Stimulated activated CD4-positive, alpha-beta T cell treated with anti-CD3 and anti-CD28 coated beads, Interleukin-4, amount 100 ng/mL, for 48 hours (primary cell): ENCODE data around the gene GRID2.
"Not testable (repeated sequence)": the region's sequence is repeated elsewhere in the genome, so short reads cannot be mapped to it uniquely, and the experiment has no call there.

Experiments used
- DNase-seq, 2 donors: peaks; one replicate each; pipeline ENCODE4 v3.0.0-alpha.2; 2020; ENCODE audit warnings: low read depth in 2 of 2

The GRID2 gene

DNA sequence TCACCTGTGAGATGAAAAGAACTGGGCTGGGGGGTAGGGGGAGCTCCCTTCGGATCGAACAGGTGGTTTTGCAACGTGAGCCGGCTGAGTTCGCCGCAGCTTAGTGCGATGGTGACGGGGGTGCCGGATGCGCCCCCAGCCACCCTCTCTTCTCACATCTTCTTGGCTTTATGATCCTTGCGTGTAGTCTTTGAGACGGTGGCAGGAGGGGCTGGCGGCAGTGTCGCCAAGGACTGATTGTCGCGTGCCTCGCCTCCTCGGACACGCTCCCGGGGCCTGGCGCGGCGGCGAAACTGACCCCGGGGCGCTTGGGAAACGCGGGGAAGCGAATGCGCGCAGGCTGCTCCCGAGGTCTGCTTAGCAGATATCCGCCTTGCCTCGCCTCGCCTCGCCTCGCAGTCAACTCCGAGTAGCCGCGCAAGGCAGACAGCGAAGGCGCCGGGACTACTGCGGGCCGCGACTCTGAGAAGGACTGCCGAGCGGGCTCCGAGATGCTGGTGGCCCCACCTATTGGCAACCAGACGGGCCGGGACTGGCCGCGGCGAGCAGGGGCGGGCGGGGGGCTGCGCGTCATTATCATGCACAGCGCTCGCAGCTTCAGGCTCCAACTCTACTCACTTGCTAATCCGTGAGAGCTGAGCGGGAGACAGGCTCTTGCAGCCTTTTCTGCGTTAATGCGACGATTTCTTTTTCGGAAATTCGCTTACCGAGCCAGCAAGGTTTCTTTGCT lies 1.5 kb downstream of the GRID2 start:
- no peak for DNase-seq

GRCh38 chr4:92305878-92306520 lies 2.2 kb downstream of the GRID2 start:
- DNase-seq, result no peak

DNA sequence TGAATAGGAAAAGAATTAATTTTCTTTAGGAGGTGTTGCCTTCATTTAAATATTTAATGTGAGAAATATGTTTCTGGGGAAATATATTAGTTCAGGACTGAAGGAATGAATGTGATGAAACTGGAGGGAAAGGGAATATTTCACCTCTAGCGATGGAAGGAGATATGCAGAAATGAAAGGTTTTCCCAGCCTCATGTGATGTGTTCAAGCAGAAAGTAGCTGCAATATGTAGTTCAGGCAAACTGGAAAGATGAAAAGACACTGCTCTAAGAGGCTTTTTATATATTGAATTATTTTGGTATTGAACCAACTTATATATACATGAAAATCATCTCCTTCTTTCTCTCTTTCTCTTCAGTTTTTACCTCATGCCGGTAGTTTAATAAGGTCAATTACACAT lies 3.4 kb downstream of the GRID2 start:
- no peak for DNase-seq

DNA sequence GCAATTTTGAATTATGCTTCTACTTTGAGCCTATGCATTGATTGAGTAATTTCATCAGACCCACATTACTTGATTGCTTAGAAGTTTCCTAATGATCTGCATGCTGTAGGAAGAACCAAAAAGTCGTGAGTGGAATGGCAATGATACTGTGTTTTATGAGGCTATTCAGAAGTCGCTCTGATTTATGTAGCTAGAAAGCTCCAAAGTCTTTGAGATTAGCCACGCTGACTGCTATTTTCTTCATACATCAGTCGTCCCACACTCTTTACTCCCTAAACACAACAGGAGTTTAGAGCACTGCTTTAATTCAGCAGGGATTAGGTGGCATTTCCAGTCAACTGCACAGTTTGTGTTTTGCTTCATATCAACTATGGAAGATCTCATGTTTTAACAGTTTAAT lies 4.1 kb downstream of the GRID2 start:
- no peak for DNase-seq

DNA sequence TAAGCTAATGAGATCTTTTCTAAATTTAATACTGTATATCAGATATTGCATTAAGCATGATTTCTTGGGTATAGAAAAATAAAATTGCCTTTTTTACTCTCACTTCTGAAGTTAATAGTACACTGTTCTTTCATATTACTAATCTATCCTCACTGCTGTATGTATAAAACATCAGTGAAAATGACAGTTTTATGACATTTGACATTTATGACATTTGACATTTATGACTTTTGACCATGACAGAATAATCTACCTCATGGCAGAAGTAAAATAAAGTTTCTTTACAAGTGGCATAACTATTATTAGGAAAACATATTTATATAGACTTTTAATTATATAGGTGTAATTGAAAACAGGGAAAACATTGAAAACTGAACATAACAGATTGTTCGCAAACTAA lies 13.3 kb downstream of the GRID2 start:
- no peak for DNase-seq

GRCh38 chr4:92328095-92328494 lies 24.3 kb downstream of the GRID2 start:
- no peak for DNase-seq

DNA sequence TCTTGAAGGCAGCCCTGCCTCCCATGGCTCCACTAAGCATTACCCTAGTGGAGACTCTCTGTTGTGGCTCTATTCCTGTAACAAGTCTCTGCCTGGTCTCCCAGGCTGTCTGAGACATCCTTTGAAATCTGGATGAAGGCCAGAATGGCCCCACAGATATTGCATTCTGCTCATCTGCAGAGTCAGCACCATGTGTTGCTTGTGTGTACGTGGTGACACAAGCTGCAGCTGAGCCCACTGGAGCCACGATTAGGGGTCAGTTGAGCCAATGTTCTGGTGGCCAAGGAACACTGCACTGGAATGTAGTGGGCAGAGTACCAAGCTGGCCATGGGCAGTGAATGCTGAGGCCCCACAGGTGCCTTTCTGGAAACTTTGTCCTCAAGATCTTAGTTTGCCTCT lies 29.2 kb downstream of the GRID2 start:
- DNase-seq, result no peak

DNA sequence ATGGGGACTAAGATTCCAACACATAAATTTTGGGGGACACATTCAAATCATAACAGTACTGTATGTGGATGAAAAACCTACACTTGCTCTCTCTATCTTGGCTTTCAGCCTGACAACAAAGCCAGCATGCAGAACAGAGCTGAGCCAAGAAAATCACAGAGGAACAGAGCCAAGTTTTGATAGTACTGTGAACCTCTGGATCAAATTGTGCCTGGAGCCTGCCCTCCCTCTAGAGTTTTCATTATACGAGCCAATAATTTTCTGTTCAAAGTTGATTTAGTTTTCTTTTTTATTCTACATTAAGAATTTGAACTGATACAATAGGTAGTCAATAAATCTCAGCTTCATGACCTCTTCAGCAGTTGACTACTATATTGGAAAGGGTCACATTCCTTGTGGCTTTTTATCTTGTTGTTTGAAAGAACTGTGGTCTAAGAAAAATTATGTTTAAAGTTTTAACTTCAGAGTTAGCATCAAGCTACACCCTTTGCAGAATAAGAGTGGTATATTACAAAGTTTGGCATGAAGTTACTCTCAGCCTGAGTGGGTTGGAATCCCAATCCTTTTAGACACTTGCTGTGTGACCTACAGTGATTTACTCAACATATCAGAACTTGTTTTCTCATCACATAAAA lies 31.1 kb downstream of the GRID2 start:
- DNase-seq, result no peak

DNA sequence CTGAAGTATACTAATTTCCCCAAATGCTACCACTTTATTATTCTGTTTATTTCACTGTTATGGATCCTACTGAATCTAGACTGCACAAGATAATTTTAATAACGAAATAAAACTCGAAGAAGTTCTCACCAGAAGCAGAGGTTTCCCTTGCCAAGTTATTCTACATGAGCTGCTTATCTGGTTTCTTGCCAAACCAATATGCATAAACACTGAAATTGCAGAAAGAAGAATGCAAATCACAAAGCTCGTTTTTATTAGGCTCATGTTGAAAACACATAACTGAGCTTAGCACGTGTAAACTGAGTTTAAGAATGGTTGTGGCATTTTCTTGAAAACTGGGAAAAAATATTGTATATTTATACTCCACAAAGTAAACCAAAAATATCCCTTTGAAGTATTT lies 35.9 kb downstream of the GRID2 start:
- no peak for DNase-seq

GRCh38 chr4:92344216-92344615 lies 40.5 kb downstream of the GRID2 start:
- DNase-seq, result no peak

GRCh38 chr4:92346289-92346688 lies 42.5 kb downstream of the GRID2 start:
- DNase-seq, result no peak

- no peak for DNase-seq
Observed at GRCh38 chr4:92357966-92358365, 54.2 kb downstream of the GRID2 start.

DNA sequence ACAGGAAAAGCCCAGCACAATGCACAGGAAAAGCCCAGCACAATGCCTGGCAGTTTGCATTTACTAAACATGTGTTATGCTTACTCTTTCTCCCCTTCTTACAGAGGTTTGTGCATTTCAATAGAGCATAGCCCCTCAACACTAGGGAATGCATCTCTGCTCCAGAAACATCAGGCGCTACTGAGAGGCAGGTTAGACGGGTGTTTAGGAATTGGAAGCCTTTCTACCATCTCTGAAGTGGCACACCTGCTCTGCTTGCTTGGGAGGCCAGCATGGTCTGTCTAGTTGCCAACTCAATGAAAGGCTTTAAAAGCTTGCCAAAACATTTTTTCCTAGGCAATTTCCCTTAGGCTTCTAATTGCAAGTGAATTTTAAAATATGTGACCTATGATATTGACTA lies 55.7 kb downstream of the GRID2 start:
- DNase-seq, result no peak

GRCh38 chr4:92362028-92362427 lies 58.3 kb downstream of the GRID2 start:
- no peak for DNase-seq

DNA sequence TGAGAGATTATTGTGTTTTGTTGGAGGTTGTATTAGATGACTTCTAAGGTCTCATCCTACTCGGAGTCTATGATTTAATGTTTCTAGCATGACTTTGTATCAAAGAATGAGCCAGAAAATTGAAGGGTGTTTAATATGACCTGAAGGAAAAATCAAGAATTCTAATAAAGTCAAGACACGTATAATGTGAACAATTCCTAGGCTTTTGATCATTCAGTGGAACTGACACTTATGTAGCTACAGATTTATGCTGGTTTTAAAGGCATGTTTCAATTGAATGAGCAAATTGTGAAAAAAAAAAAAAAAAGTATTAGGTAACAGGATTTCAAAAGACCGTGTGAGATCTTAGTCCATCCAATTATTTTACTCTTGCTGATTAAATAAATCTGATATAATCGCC lies 64.9 kb downstream of the GRID2 start:
- no peak for DNase-seq

- no peak for DNase-seq
Observed at GRCh38 chr4:92381616-92382015, 77.8 kb downstream of the GRID2 start.

- no peak for DNase-seq
Observed at GRCh38 chr4:92382128-92382527, 78.4 kb downstream of the GRID2 start.

DNA sequence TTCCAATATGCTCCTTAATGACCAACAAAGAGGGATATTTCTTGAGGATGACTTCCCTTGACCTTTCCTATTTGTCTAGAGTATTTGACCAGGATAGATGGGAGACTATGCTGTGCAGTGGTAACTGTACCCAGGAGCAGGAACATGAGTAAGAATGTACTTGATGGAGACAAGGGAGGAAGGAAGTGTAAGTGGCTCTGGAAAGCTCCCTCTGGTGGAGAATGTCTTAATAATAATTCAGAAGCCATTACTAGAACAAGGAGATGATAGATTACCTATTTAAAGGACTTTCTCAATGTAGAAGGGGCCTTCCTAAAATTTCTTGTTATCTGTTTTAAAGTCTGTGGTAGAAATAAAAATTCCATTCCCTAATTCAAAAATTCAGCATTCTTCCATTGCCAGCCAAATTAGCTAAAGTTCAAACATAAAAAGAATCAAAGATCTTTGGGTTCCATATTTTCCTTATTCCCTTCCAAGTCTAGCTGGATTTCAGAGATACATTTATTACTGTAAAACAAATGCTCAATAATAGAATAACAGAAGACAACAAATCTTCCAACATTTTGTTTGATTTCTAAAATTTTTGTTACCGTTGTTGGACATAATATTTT lies 83.8 kb downstream of the GRID2 start:
- no peak for DNase-seq

- no peak for DNase-seq
Observed at GRCh38 chr4:92399032-92399431, 95.3 kb downstream of the GRID2 start.

DNA sequence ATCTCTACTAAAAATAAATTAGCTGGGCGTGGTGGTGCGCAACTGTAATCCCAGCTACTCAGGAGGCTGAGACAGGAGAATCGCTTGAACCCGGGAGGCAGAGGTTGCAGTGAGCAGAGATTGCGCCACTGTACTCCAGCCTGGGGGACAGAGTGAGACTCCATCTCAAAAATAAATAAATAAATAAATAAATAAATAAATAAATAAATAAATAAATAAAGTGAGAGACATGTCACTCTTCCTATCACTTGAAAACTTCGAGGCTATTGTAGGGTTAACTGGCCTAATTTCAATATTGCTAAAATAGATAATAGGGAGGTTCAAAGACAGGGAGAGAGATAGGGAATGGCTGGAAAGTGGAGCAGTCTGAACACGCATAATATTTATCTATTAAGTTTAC lies 99.8 kb downstream of the GRID2 start:
- DNase-seq, result not testable (repeated sequence)

- no peak for DNase-seq
Observed at GRCh38 chr4:92406488-92406887, 102.7 kb downstream of the GRID2 start.

DNA sequence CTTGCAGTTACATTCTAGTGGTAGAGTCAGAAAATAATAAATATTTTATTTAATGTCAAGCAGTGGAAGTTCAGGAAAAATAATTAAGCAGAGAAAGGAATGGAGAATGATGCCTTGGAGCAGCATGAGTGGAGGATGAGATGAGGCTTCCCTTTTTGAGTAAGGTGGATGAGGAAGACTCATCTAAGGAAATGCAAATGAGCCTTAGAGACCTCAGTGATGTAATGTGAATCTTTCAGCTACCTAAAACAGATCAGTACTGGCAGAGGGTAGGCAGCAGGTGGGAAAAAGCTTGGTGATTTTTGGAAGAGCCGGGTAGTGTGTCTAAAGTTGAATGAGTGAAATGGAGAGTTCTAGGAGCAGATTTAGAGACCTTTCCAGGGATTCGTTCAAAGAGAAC lies 118.2 kb downstream of the GRID2 start:
- DNase-seq, result no peak

- no peak for DNase-seq
Observed at GRCh38 chr4:92433272-92433758, 129.5 kb downstream of the GRID2 start.
